Activated naive CD8-positive, alpha-beta T cell treated with anti-CD3 and anti-CD28 coated beads, Interleukin-2, amount 10 ng/mL, durations not matched to agents 7 days and 5 days (primary cell): Measurements from ENCODE around the gene RARB. TPM values are rescaled to one million over a fixed set of nuclear protein-coding genes. Genes with fewer than 3 reads are reported as not detected.

Experiments used
- total RNA-seq, 2 experiments: library from RNA; stranded (reverse); gene quantifications; one replicate each; pipeline ENCODE4 v1.2.3, GENCODE V29; 2021

RARB gene
- total RNA-seq, 2 experiments from 2014 or later, result not detected

Other genes with a start within 250 kb of the RARB start
- 100 to 1,000 TPM; 139 to 143 TPM for gene TOP2B, start 236.6 kb downstream of the RARB start, total RNA-seq